ENCODE measurements around the gene AGR2. TPM values are rescaled to one million over a fixed set of nuclear protein-coding genes. Genes with fewer than 3 reads are reported as not detected.

AGR2 gene
- total RNA-seq, 2 experiments from 2014 or later: not detected

DNA sequence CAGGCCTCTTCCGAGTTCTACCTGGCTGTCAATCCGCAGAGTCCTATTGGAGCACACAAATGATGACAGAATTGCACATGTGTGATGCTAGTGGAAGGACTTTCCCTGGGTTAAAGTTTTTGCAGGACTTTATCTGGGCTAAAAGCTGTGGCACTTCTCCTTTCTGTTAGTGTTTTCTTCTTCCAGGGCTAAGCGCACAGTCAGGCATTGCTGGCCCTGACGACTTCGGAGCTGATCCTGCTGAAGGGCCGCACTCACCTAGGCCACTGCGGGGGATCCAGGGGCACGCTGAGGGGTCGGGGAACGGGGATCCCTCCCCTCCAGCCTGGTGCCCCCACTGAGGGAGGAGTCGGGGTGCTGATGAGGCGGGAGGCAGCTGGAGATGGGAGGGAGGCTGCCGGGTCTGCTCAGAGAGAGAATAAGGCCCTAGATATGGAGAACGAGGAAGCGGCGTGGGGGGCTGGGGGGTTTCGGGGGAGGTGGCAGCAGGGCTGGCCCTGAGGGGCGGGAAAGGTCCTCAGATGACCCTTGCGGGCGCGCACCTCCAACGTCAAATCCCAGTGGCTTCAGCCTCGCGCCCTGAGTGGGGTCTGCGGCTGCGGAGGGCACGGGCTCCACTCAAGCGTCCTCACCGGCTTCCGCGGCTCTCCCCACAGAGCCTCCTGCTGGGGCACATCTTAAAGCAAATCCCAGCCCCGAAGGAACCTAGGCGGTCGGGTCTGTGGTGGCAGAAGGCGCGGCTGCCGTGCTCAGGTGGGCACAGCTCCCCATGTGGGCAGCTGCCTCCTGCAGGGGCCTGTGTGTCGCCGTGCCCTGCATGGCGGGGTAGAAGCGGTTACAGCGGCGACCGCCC is 46.0 kb upstream of the AGR2 start:
- peaks cover 0 to 5% of the 10 kb centered on the region in 2 experiments for H3K27me3 ChIP-seq (ENCODE audit: control insufficient read depth in 1 of 2, insufficient read depth in 2 of 2, low read length in 2 of 2)
- Mint-ChIP-seq H3K9me3 (no peaks in the 10 kb centered on the region), H3K27ac (no peak overlapping the region), H3K4me1 (ENCODE audit: low read depth) (peaks cover 5% of the 10 kb centered on the region), H3K36me3 (ENCODE audit: low read depth) (no peaks in the 10 kb centered on the region), H3K27me3 (peaks cover 55% of the 10 kb centered on the region), H3K4me3 (no peak overlapping the region)
- H3K36me3 ChIP-seq (ENCODE audit: insufficient read depth, low read length): no peaks in the 10 kb centered on the region
- H3K4me3 ChIP-seq (ENCODE audit: low read length): no peak overlapping the region
- no peak for ATAC-seq (ENCODE audit: poor library complexity)
- intact Hi-C loops (cut with DNase I, micrococcal nuclease): no loop called here
- peaks cover 0 to 6% of the 10 kb centered on the region in 2 experiments for H3K9me3 ChIP-seq (ENCODE audit: control insufficient read depth in 1 of 2, insufficient read depth in 1 of 2, low read length in 2 of 2)
- ChIA-PET CTCF (no interaction called here), POLR2A (no interaction called here)
- H3K4me1 ChIP-seq (ENCODE audit: insufficient read depth, low read length): no peaks in the 10 kb centered on the region
- peak in 2 of 14 experiments; percentile 5 to 8 for DNase-seq
- H3K27ac ChIP-seq (ENCODE audit: low read depth in 1 of 2, low read length in 2 of 2): no peak overlapping the region
- TF ChIP-seq, protein P1, sequence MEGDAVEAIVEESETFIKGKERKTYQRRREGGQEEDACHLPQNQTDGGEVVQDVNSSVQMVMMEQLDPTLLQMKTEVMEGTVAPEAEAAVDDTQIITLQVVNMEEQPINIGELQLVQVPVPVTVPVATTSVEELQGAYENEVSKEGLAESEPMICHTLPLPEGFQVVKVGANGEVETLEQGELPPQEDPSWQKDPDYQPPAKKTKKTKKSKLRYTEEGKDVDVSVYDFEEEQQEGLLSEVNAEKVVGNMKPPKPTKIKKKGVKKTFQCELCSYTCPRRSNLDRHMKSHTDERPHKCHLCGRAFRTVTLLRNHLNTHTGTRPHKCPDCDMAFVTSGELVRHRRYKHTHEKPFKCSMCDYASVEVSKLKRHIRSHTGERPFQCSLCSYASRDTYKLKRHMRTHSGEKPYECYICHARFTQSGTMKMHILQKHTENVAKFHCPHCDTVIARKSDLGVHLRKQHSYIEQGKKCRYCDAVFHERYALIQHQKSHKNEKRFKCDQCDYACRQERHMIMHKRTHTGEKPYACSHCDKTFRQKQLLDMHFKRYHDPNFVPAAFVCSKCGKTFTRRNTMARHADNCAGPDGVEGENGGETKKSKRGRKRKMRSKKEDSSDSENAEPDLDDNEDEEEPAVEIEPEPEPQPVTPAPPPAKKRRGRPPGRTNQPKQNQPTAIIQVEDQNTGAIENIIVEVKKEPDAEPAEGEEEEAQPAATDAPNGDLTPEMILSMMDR (IDR thresholded peaks at IDR 0.05): no peak

- no peak overlapping the region for H3K27ac Mint-ChIP-seq
- Histone ChIP-seq H3K9me3 (ENCODE audit: control insufficient read depth in 1 of 2, insufficient read depth in 1 of 2, low read length in 2 of 2) (peaks cover 0 to 6% of the 10 kb centered on the region in 2 experiments), H3K4me1 (ENCODE audit: insufficient read depth, low read length) (no peaks in the 10 kb centered on the region), H3K27ac (ENCODE audit: low read depth in 1 of 2, low read length in 2 of 2) (no peak overlapping the region), H3K27me3 (ENCODE audit: control insufficient read depth in 1 of 2, insufficient read depth in 2 of 2, low read length in 2 of 2) (peaks cover 0 to 5% of the 10 kb centered on the region in 2 experiments), H3K4me3 (ENCODE audit: low read length) (no peak overlapping the region), H3K36me3 (ENCODE audit: insufficient read depth, low read length) (no peaks in the 10 kb centered on the region)
- intact Hi-C loops (cut with DNase I, micrococcal nuclease): no loop called here
- ATAC-seq (ENCODE audit: poor library complexity): no peak
- no peaks in the 10 kb centered on the region for H3K36me3 Mint-ChIP-seq (ENCODE audit: low read depth)
- TF ChIP-seq, protein P1 (IDR thresholded peaks at IDR 0.05): no peak
- ChIA-PET CTCF (no interaction called here), POLR2A (no interaction called here)
- no peak overlapping the region for H3K4me3 Mint-ChIP-seq
- H3K4me1 Mint-ChIP-seq (ENCODE audit: low read depth): peaks cover 5% of the 10 kb centered on the region
- DNase-seq: no peak
- no peaks in the 10 kb centered on the region for H3K9me3 Mint-ChIP-seq
- H3K27me3 Mint-ChIP-seq: peaks cover 54% of the 10 kb centered on the region
Observed at GRCh38 chr7:16849296-16850148, 44.7 kb upstream of the AGR2 start.

GRCh38 chr7:16847381-16847860 is 42.6 kb upstream of the AGR2 start:
- intact Hi-C loops (cut with DNase I, micrococcal nuclease): no loop called here
- no peaks in the 10 kb centered on the region for H3K36me3 ChIP-seq (ENCODE audit: insufficient read depth, low read length)
- CTCF ChIA-PET: no interaction called here

More at GRCh38 chr7:16847381-16847860, 42.6 kb upstream of the AGR2 start:
- H3K4me1 ChIP-seq (ENCODE audit: insufficient read depth, low read length): no peaks in the 10 kb centered on the region
- H3K27me3 ChIP-seq (ENCODE audit: control insufficient read depth in 1 of 2, insufficient read depth in 2 of 2, low read length in 2 of 2): peaks cover 0 to 5% of the 10 kb centered on the region in 2 experiments
- POLR2A ChIA-PET: no interaction called here
- DNase-seq (no peak), ATAC-seq (ENCODE audit: poor library complexity) (no peak)
- no peak overlapping the region for H3K27ac ChIP-seq (ENCODE audit: low read depth in 1 of 2, low read length in 2 of 2)
- H3K9me3 ChIP-seq (ENCODE audit: control insufficient read depth in 1 of 2, insufficient read depth in 1 of 2, low read length in 2 of 2): peaks cover 0 to 6% of the 10 kb centered on the region in 2 experiments
- no peaks in the 10 kb centered on the region for H3K9me3 Mint-ChIP-seq
- peaks cover 42% of the 10 kb centered on the region for H3K27me3 Mint-ChIP-seq
- H3K27ac Mint-ChIP-seq: no peak overlapping the region
- H3K36me3 Mint-ChIP-seq (ENCODE audit: low read depth): no peaks in the 10 kb centered on the region
- H3K4me1 Mint-ChIP-seq (ENCODE audit: low read depth): peaks cover 5% of the 10 kb centered on the region
- TF ChIP-seq, protein P1 (IDR thresholded peaks at IDR 0.05): no peak
- H3K4me3 ChIP-seq (ENCODE audit: low read length): no peak overlapping the region
- H3K4me3 Mint-ChIP-seq: no peak overlapping the region

Measured in CD4-positive, alpha-beta T cell (primary cell).